Left lung (tissue), 10 donors: ENCODE data around the gene GPR87. TPM values are rescaled to one million over a fixed set of nuclear protein-coding genes. Genes with fewer than 3 reads are reported as not detected.
A peak's percentile ranks its signal among the peaks of the same experiment; 100 is the strongest.

Experiments
- ATAC-seq: fragments of 200-7000 bp; cut with Tn5 transposase; one replicate; pipeline ENCODE4 v1.9.1; 2020; ENCODE audit warnings: moderate library complexity
- DNase-seq, 4 donors: peaks; one replicate each; pipeline ENCODE4 v3.0.0-alpha.2; 2013 to 2020
- H3K27ac ChIP-seq, 2 donors: fragments of 200-600 bp; sonication (generic) in 1 of 2; one replicate each; pipeline versions ENCODE4 v1.5.0 to v1.8.0; 2020 to 2021
- H3K27me3 ChIP-seq, 2 donors: fragments of 200-600 bp; sonication (generic) in 1 of 2; one replicate each; pipeline versions ENCODE4 v1.5.0 to v1.8.0; 2020 to 2021
- H3K36me3 ChIP-seq, 2 donors: fragments of 200-600 bp; sonication (generic) in 1 of 2; one replicate each; pipeline versions ENCODE4 v1.5.0 to v1.8.0; 2020 to 2021
- H3K4me1 ChIP-seq, 2 donors: fragments of 200-600 bp; one replicate each; pipeline ENCODE4 v1.8.0; 2021
- H3K4me3 ChIP-seq, 2 donors: fragments of 200-600 bp; sonication (generic) in 1 of 2; one replicate each; pipeline versions ENCODE4 v1.5.0 to v1.8.0; 2020 to 2021; ENCODE audit warnings: mild to moderate bottlenecking in 1 of 2
- H3K9me3 ChIP-seq, 2 donors: fragments of 200-600 bp; sonication (generic) in 1 of 2; one replicate each; pipeline versions ENCODE4 v1.5.0 to v1.8.0; 2020 to 2021
- CTCF ChIP-seq, 2 donors: fragments of 200-600 bp; sonication (generic) in 1 of 2; IDR thresholded peaks; one replicate each; pipeline versions ENCODE4 v1.5.0 to v1.8.0; 2021; ENCODE audit warnings: antibody characterized with exemption in 2 of 2
- intact Hi-C, 2 donors: fragments of 100-400 bp; cut with DNase I; formaldehyde crosslinking; loops; one replicate each; pipeline versions ENCODE4 v1.11.2 to v1.14.2; 2022
- polyA plus RNA-seq, 6 donors: library from polyadenylated mRNA; unstranded; fragments of 120-200 nt; gene quantifications; one replicate each; pipeline ENCODE4 v1.2.1, GENCODE V29; 2013; ENCODE audit not compliant: insufficient read length in 6 of 6
- total RNA-seq, 2 donors: library from RNA; stranded (reverse); fragmentation: NEBNext Ultra II Directional; extraction: Animal tissue kit (Norgen Biotek cat#: 25700); gene quantifications; one replicate each; pipeline ENCODE4 v1.2.1, GENCODE V29; 2021
- donor health status: DM: no; HTN: yes; CAD: no.
- donor health status: DM: no; HTN: no; CAD: no.

Gene GPR87
- total and polyA plus RNA-seq, 8 donors = 0.52 to 0.85 TPM; not detected in 6

GRCh38 chr3:151265866-151266265 lies 50.8 kb downstream of the GPR87 start:
- no peaks in the 10 kb centered on the region for H3K9me3 ChIP-seq
- no peaks in the 10 kb centered on the region for H3K4me1 ChIP-seq
- H3K36me3 ChIP-seq = no peaks in the 10 kb centered on the region
- peak overlapping the region in 1 of 2 donors; percentile 39 for H3K27ac ChIP-seq
- intact Hi-C loops = no loop called here
- DNase-seq = peak in 2 of 4 donors; percentile 45 to 53
- no peak for TF ChIP-seq CTCF (IDR thresholded peaks at IDR 0.05)
- H3K27me3 ChIP-seq = no peaks in the 10 kb centered on the region
- H3K4me3 ChIP-seq = no peak overlapping the region
- ATAC-seq = peak; percentile 77

- Histone ChIP-seq H3K27me3 (no peaks in the 10 kb centered on the region), H3K36me3 (no peaks in the 10 kb centered on the region), H3K9me3 (no peaks in the 10 kb centered on the region), H3K27ac (peak overlapping the region in 1 of 2 donors; percentile 39), H3K4me1 (no peaks in the 10 kb centered on the region), H3K4me3 (no peak overlapping the region)
- intact Hi-C loops = no loop called here
- ATAC-seq (no peak), DNase-seq (no peak)
- TF ChIP-seq CTCF (IDR thresholded peaks at IDR 0.05) = no peak
These were observed 51.5 kb downstream of the GPR87 start for GRCh38 chr3:151265166-151265565.

DNA sequence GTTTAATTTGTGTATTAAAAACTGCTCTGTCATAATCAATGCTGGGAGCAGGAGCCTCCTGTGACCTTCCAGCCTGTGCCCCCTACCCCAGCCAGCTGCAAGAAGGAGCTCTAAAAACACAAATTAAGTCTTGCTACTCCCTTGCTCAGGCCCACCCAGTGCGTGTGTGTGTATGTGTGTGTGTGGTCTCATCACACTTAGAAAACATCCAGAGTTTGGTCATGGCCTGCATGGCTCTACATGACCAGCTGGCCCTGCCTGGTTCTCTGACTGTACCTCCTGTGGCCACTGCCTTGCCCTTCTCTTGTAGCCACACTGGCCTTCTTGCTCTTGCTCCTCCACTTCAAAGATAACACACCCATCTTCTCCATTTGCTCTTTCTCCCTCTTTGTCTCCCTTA lies 52.0 kb downstream of the GPR87 start:
- no peaks in the 10 kb centered on the region for H3K4me1 ChIP-seq
- no peaks in the 10 kb centered on the region for H3K9me3 ChIP-seq
- intact Hi-C loops = no loop called here
- H3K4me3 ChIP-seq = no peak overlapping the region
- no peaks in the 10 kb centered on the region for H3K36me3 ChIP-seq
- DNase-seq (no peak), ATAC-seq (no peak)
- no peak for TF ChIP-seq CTCF (IDR thresholded peaks at IDR 0.05)
- H3K27ac ChIP-seq = peak overlapping the region in 1 of 2 donors; percentile 39
- H3K27me3 ChIP-seq = no peaks in the 10 kb centered on the region

DNA sequence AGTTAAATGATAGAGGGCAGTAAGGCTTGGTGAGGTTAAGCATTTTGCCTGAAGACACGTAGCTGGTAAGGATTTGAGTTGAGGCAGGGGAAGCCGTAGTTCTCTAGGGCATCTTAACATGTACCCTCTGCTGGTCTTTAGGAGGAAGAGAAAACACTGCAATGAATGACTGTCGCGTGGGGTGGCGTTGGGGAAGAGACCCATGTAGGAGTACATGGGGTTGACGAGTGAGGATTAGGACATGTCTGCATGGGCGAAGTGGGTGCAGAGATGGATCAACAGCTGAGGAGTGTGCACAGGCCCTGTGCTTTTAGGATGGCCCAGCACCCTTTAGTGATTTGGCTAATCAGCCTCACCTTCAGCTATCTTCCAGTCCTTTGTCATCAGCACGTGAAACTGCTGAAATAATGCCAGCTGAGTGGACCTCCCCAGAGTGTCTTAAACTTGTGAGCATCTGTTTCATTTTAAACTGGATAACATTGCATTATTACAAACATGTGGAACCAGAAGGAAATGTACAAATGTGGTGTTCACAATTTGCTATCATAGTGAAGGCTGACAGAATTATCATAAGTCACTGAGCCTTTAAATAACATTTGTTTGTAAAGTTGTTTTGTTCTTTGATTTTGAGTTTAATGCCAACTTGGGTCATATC lies 53.6 kb downstream of the GPR87 start:
- DNase-seq = no peak
- peaks cover 0 to 5% of the 10 kb centered on the region in 2 donors for H3K27me3 ChIP-seq
- no peaks in the 10 kb centered on the region for H3K9me3 ChIP-seq
- H3K36me3 ChIP-seq = no peaks in the 10 kb centered on the region
- H3K4me1 ChIP-seq = no peaks in the 10 kb centered on the region
- no peak overlapping the region for H3K4me3 ChIP-seq
- H3K27ac ChIP-seq = no peak overlapping the region
- intact Hi-C loops = no loop called here
- ATAC-seq = no peak
- TF ChIP-seq CTCF (IDR thresholded peaks at IDR 0.05) = no peak

DNA sequence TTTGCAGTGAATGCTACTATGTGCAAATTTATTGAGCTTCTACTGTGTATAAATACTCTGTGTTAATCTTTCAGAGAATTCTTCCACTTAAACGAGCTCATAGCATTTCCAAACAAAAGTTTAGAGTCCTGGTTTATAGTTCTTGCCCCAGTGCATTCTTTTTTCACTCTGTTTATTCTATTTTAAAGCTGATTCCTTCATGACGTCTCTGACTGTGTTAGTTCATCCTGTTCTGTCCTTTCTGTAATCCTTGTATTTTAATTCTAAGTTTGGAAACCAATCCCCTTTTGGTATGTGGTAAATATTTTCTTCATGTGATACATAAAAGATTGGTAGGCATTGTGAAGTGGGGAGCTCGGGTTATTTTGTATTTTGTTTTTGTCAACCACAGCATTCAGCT lies 57.0 kb downstream of the GPR87 start:
- TF ChIP-seq CTCF (IDR thresholded peaks at IDR 0.05) = no peak
- no peak overlapping the region for H3K4me3 ChIP-seq
- intact Hi-C loops = no loop called here
- H3K27ac ChIP-seq = no peak overlapping the region
- peaks cover 0 to 8% of the 10 kb centered on the region in 2 donors for H3K27me3 ChIP-seq
- no peak for ATAC-seq
- no peaks in the 10 kb centered on the region for H3K9me3 ChIP-seq
- DNase-seq = no peak
- H3K4me1 ChIP-seq = no peaks in the 10 kb centered on the region
- H3K36me3 ChIP-seq = no peaks in the 10 kb centered on the region
